ENCODE measurements around the gene XKR7. TPM values are rescaled to one million over a fixed set of nuclear protein-coding genes. Genes with fewer than 3 reads are reported as not detected.

XKR7 gene
- total and polyA plus RNA-seq, 2 donors (not counting 1 experiment from before 2014, with no cell fraction given): 0.05 to 0.12 TPM

- DNase-seq (no peak), ATAC-seq (ENCODE audit: low read depth) (no peak)
- Histone ChIP-seq H3K27ac (ENCODE audit: low read length in 2 of 2) (no peak overlapping the region), H2AFZ (ENCODE audit: insufficient read depth, low read depth, low read length, poor library complexity, severe bottlenecking) (no peak overlapping the region), H3K4me1 (ENCODE audit: control insufficient read depth in 2 of 2, insufficient read depth in 2 of 2, low read length in 2 of 2) (no peaks in the 10 kb centered on the region), H3K79me2 (ENCODE audit: control insufficient read depth, insufficient read depth, low read length) (no peaks in the 10 kb centered on the region), H3K9me3 (ENCODE audit: control extremely low read depth in 1 of 3, control insufficient read depth in 2 of 3, insufficient read depth in 1 of 3, low read length in 2 of 3) (no peaks in the 10 kb centered on the region), H3K36me3 (replicated peaks in 1 of 2; ENCODE audit: control extremely low read depth in 1 of 2, control insufficient read depth in 1 of 2, extremely low read depth in 1 of 2, insufficient read depth in 2 of 2, low read length in 1 of 2) (no peaks in the 10 kb centered on the region), H4K20me1 (ENCODE audit: control insufficient read depth, insufficient read depth, low read length, poor library complexity, severe bottlenecking) (no peaks in the 10 kb centered on the region), H3K27me3 (replicated peaks in 1 of 4; ENCODE audit: control extremely low read depth in 1 of 4, control insufficient read depth in 3 of 4, insufficient read depth in 4 of 4, low read length in 3 of 4) (peaks cover 0 to 7% (median 0%) of the 10 kb centered on the region in 4 experiments), H3K4me2 (replicated peaks; ENCODE audit: low read depth, low read length, poor library complexity, severe bottlenecking) (no peak overlapping the region), H3K4me3 (ENCODE audit: control extremely low read depth in 1 of 5, extremely low read depth in 1 of 5, insufficient read depth in 1 of 5, low read depth in 2 of 5, low read length in 4 of 5) (no peak overlapping the region), H3K9ac (ENCODE audit: low read length) (no peak overlapping the region)
- Mint-ChIP-seq H3K27me3 (peaks cover 50% of the 10 kb centered on the region), H3K9me3 (ENCODE audit: insufficient read depth) (no peaks in the 10 kb centered on the region), H3K27ac (no peak overlapping the region), H3K4me3 (no peak overlapping the region), H3K4me1 (no peaks in the 10 kb centered on the region)
- WGBS (ENCODE audit: insufficient coverage): 90% methylated on average over 4 of the region's 4 CpGs
- CTCF ChIA-PET: no interaction called here
- TF ChIP-seq, protein P1, sequence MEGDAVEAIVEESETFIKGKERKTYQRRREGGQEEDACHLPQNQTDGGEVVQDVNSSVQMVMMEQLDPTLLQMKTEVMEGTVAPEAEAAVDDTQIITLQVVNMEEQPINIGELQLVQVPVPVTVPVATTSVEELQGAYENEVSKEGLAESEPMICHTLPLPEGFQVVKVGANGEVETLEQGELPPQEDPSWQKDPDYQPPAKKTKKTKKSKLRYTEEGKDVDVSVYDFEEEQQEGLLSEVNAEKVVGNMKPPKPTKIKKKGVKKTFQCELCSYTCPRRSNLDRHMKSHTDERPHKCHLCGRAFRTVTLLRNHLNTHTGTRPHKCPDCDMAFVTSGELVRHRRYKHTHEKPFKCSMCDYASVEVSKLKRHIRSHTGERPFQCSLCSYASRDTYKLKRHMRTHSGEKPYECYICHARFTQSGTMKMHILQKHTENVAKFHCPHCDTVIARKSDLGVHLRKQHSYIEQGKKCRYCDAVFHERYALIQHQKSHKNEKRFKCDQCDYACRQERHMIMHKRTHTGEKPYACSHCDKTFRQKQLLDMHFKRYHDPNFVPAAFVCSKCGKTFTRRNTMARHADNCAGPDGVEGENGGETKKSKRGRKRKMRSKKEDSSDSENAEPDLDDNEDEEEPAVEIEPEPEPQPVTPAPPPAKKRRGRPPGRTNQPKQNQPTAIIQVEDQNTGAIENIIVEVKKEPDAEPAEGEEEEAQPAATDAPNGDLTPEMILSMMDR (IDR thresholded peaks at IDR 0.05): no peak
- TF ChIP-seq EZH2 (IDR thresholded peaks at IDR 0.05; ENCODE audit: borderline replicate concordance, insufficient read depth, low read depth, low read length, poor library complexity, severe bottlenecking): no peak
- intact Hi-C loops (cut with micrococcal nuclease): no loop called here
- POLR2A ChIA-PET: no interaction called here
Observed at GRCh38 chr20:31977080-31977479, 9.1 kb downstream of the XKR7 start.

DNA sequence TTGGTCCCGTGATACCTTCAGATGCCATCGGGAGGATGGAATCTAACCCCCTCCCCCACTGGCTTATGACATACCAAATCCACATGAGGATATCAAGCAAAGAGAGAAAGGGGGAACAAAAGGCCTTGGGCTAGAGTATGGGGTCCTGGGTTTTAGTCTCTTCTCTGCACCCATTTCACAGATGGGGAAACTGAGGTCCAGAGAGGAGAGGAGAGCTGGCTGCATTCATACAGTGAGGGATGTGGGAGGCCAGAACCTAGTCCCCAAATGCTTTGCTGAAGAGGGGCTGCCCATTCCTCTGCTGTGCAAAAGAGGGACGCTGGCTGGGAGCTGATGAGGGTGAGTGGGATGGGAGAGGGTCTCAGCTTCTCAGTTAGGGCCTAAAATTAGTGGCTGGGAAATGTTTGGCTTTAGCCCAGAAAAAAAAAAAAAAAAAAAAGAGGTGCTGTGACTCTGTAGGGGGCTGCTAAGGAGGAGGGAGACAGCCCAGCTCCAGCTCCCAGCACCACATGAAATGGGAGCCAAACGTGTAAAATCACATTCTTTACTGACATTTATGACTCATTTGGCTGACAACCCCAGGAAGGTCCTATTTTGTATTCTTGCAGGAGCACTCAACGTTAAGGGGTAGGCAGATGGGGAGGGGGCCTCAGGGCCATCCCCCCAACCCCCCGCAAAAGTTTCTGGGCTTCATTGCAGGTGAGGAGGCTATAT is 11.9 kb downstream of the XKR7 start:
- Histone ChIP-seq H3K4me2 (replicated peaks; ENCODE audit: low read depth, low read length, poor library complexity, severe bottlenecking) (no peak overlapping the region), H4K20me1 (ENCODE audit: control insufficient read depth, insufficient read depth, low read length, poor library complexity, severe bottlenecking) (no peaks in the 10 kb centered on the region), H2AFZ (ENCODE audit: insufficient read depth, low read depth, low read length, poor library complexity, severe bottlenecking) (no peak overlapping the region), H3K36me3 (replicated peaks in 1 of 2; ENCODE audit: control extremely low read depth in 1 of 2, control insufficient read depth in 1 of 2, extremely low read depth in 1 of 2, insufficient read depth in 2 of 2, low read length in 1 of 2) (no peaks in the 10 kb centered on the region), H3K4me3 (ENCODE audit: control extremely low read depth in 1 of 5, extremely low read depth in 1 of 5, insufficient read depth in 1 of 5, low read depth in 2 of 5, low read length in 4 of 5) (no peak overlapping the region), H3K27ac (ENCODE audit: low read length in 2 of 2) (no peak overlapping the region), H3K4me1 (ENCODE audit: control insufficient read depth in 2 of 2, insufficient read depth in 2 of 2, low read length in 2 of 2) (no peaks in the 10 kb centered on the region), H3K27me3 (replicated peaks in 1 of 4; ENCODE audit: control extremely low read depth in 1 of 4, control insufficient read depth in 3 of 4, insufficient read depth in 4 of 4, low read length in 3 of 4) (peaks cover 0 to 5% (median 0%) of the 10 kb centered on the region in 4 experiments), H3K9me3 (ENCODE audit: control extremely low read depth in 1 of 3, control insufficient read depth in 2 of 3, insufficient read depth in 1 of 3, low read length in 2 of 3) (no peaks in the 10 kb centered on the region), H3K79me2 (ENCODE audit: control insufficient read depth, insufficient read depth, low read length) (no peaks in the 10 kb centered on the region), H3K9ac (ENCODE audit: low read length) (no peak overlapping the region)
- WGBS (ENCODE audit: insufficient coverage): 89% methylated on average over 2 of the region's 6 CpGs
- H3K27ac Mint-ChIP-seq: no peak overlapping the region
- no peak overlapping the region for H3K4me3 Mint-ChIP-seq
- no peaks in the 10 kb centered on the region for H3K4me1 Mint-ChIP-seq
- no peak for DNase-seq
- CTCF ChIA-PET: no interaction called here
- ATAC-seq (ENCODE audit: low read depth): no peak
- no peaks in the 10 kb centered on the region for H3K9me3 Mint-ChIP-seq (ENCODE audit: insufficient read depth)
- TF ChIP-seq, protein P1 (IDR thresholded peaks at IDR 0.05): no peak
- TF ChIP-seq EZH2 (IDR thresholded peaks at IDR 0.05; ENCODE audit: borderline replicate concordance, insufficient read depth, low read depth, low read length, poor library complexity, severe bottlenecking): no peak
- H3K27me3 Mint-ChIP-seq: peaks cover 41% of the 10 kb centered on the region
- intact Hi-C loops (cut with micrococcal nuclease): no loop called here
- POLR2A ChIA-PET: no interaction called here

Measured in B cell (primary cell).